Measurements from ENCODE around the gene INAFM2.

DNA sequence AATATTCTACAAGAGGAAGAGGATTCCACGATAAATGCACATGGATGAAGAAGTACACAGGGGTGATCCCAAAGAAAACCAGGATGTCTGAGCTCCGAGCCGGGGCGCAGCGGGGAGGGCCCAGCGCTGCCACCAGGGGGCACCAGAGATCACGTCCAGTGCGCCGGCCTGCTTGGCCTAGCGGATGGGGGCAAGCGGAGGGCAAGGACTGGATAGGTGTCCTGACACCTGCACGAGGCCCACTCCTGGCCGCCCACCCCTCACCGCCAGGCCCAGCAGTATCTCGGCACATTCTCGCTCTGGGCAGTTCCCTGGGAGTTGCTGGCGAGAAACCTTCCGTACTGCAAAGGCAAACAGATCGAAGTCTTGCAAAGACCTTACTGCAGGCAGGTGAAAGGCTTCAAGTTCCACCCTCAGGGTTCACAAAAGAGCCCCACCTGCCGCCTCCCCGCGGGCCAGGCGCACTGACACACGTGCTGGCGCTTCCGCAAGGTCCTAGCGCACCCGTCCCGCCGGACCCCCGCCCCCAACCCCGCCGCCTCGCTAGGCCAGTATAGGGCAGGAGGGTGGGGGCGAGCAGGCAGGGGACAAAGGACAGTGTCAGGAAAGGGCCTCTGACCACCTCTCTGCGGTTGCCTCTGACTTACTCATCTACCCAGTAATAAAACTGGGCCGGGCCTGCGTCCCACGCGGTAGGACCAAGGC, 43.9 kb upstream of the INAFM2 start:
- peak; percentile 94 for TF ChIP-seq CTCF (IDR thresholded peaks at IDR 0.05; ENCODE audit: low read depth, low read length, missing input control)
- TF ChIP-seq, protein P1, sequence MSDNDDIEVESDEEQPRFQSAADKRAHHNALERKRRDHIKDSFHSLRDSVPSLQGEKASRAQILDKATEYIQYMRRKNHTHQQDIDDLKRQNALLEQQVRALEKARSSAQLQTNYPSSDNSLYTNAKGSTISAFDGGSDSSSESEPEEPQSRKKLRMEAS (IDR thresholded peaks at IDR 0.05): no peak
- no peak for TF ChIP-seq YY1 (IDR thresholded peaks at IDR 0.05)
- TF ChIP-seq TAF1 (conservative IDR thresholded peaks at IDR 0.05): no peak
- peak; percentile 6 to 8 for TF ChIP-seq RXRA (IDR thresholded peaks at IDR 0.05)
- TF ChIP-seq NR2F2 (IDR thresholded peaks at IDR 0.05): no peak
- TF ChIP-seq ATF3 (IDR thresholded peaks at IDR 0.05): no peak
- TF ChIP-seq RAD21 (IDR thresholded peaks at IDR 0.05): peak; percentile 85 to 91
- TF ChIP-seq EGR1 (IDR thresholded peaks at IDR 0.05; ENCODE audit: low read depth in 2 of 2): no peak
- TF ChIP-seq HNF4A (conservative IDR thresholded peaks at IDR 0.05): no peak

Data from liver (tissue), 3 donors.